HepG2 (cell line): ENCODE data around the gene DNAJC5. TPM values are rescaled to one million over a fixed set of nuclear protein-coding genes. Genes with fewer than 3 reads are reported as not detected.

Source experiments
- ATAC-seq: fragments of 200-7000 bp; cut with Tn5 transposase; 3 replicates; pipeline ENCODE4 v1.9.1; 2020; ENCODE audit warnings: mild to moderate bottlenecking, moderate library complexity
- BruUV-seq: library from RNA; stranded (reverse); fragments of 400-500 nt; replicated peaks from 2 replicates; lab custom pipeline; 2021; lab: Mats Ljungman, UMichigan
- CTCF ChIA-PET: fragments of 300-600 bp; formaldehyde crosslinking; extraction: SDS; loops from one replicate; lab custom pipeline; 2021; ENCODE audit warnings: low total read pairs, inconsistent platforms, low intra/inter-chr PET ratio; lab: Yijun Ruan, JAX
- POLR2A ChIA-PET: fragments of 350-600 bp; sonication (Branson Sonifier 250); formaldehyde crosslinking; loops from one replicate; lab custom pipeline; 2020; ENCODE audit warnings: antibody characterized with exemption, inconsistent platforms; lab: Yijun Ruan, JAX
- DNase-seq: peaks from one replicate; pipeline ENCODE4 v3.0.0-alpha.2; 2015; ENCODE audit warnings: low spot score
- FAIRE-seq: peaks from 3 replicates; lab custom pipeline; 2011; peaks lifted over from hg19 to GRCh38; lab: Jason Lieb, UNC
- H2AFZ ChIP-seq: one replicate; pipeline ENCODE4 v1.6.1; 2011; ENCODE audit warnings: low read length, inconsistent platforms
- H3K27ac ChIP-seq: fragments of 300-600 bp; 3 replicates; pipeline ENCODE4 v1.8.0; 2011; ENCODE audit warnings: mixed run types, mild to moderate bottlenecking, mixed read lengths, low read length, inconsistent platforms; ENCODE audit not compliant: insufficient read depth; ENCODE audit errors: extremely low read length
- H3K27me3 ChIP-seq, 2 experiments: fragments of 200-600 bp in 1 of 2; 2 replicates in 1 of 2; 3 replicates in 1 of 2; pipeline versions ENCODE4 v1.6.0 to v1.8.0; 2011; ENCODE audit warnings: low read length in 2 of 2, mild to moderate bottlenecking in 2 of 2, moderate library complexity in 2 of 2, inconsistent platforms in 1 of 2; ENCODE audit not compliant: insufficient read depth in 2 of 2, control insufficient read depth in 1 of 2
- H3K36me3 ChIP-seq, 2 experiments: fragments of 200-600 bp in 1 of 2; replicated peaks in 1 of 2; 2 replicates in 1 of 2; 3 replicates in 1 of 2; pipeline versions ENCODE4 v1.5.1 to v1.8.0; 2011; ENCODE audit warnings: low read length in 2 of 2, inconsistent platforms in 1 of 2; ENCODE audit not compliant: insufficient read depth in 2 of 2, control insufficient read depth in 1 of 2
- H3K4me1 ChIP-seq: 2 replicates; pipeline ENCODE4 v1.5.1; 2012; ENCODE audit warnings: low read length, inconsistent platforms; ENCODE audit not compliant: insufficient read depth
- H3K4me2 ChIP-seq: 2 replicates; pipeline ENCODE4 v1.6.0; 2011; ENCODE audit warnings: low read depth, low read length, inconsistent platforms
- H3K4me3 ChIP-seq, 3 experiments: fragments of 200-600 bp in 1 of 3; sonication (generic), shearing (Covaris generic) in 1 of 3; replicated peaks in 1 of 3; 2 replicates each; pipeline ENCODE4 v1.5.1; 2011 to 2016; ENCODE audit warnings: low read length in 3 of 3, inconsistent platforms in 2 of 3, low read depth in 2 of 3, mild to moderate bottlenecking in 2 of 3, control low read depth in 1 of 3, mixed read lengths in 1 of 3; ENCODE audit not compliant: insufficient read depth in 1 of 3
- H3K79me2 ChIP-seq: one replicate; pipeline ENCODE4 v1.6.1; 2011; ENCODE audit warnings: low read length, inconsistent platforms; ENCODE audit not compliant: insufficient read depth
- H3K9ac ChIP-seq: 2 replicates; pipeline ENCODE4 v1.6.0; 2011; ENCODE audit warnings: mild to moderate bottlenecking, low read depth, low read length, inconsistent platforms; ENCODE audit not compliant: insufficient read depth
- H3K9me3 ChIP-seq: 2 replicates; pipeline ENCODE4 v1.5.1; 2012; ENCODE audit warnings: mild to moderate bottlenecking, low read length
- H4K20me1 ChIP-seq: 2 replicates; pipeline ENCODE4 v1.6.0; 2011; ENCODE audit warnings: inconsistent platforms, mild to moderate bottlenecking, low read length, moderate library complexity; ENCODE audit not compliant: insufficient read depth
- ARNT2 ChIP-seq: sonication (generic); formaldehyde crosslinking; IDR thresholded peaks from 2 replicates; pipeline ENCODE4 v1.8.0; 2022; ENCODE audit warnings: mild to moderate bottlenecking, low read depth, missing genetic modification reagents, moderate library complexity
- HNF4G ChIP-seq, 2 experiments: sonication (generic) in 1 of 2; formaldehyde crosslinking in 1 of 2; IDR thresholded peaks; 2 replicates each; pipeline versions ENCODE4 v1.4.0 to v1.6.1; 2011 to 2020; ENCODE audit warnings: borderline replicate concordance in 2 of 2, low read depth in 2 of 2, mild to moderate bottlenecking in 2 of 2, low read length in 1 of 2, missing genetic modification reagents in 1 of 2, moderate library complexity in 1 of 2
- KDM4B ChIP-seq: sonication (generic); formaldehyde crosslinking; IDR thresholded peaks from 2 replicates; pipeline ENCODE4 v1.4.0; 2020; ENCODE audit warnings: missing genetic modification reagents
- POGZ ChIP-seq: sonication (generic); formaldehyde crosslinking; IDR thresholded peaks from 2 replicates; pipeline ENCODE4 v1.4.0; 2020; ENCODE audit warnings: mild to moderate bottlenecking, missing genetic modification reagents
- RBFOX2 ChIP-seq: fragments of 200-400 bp; formaldehyde crosslinking; IDR thresholded peaks from 2 replicates; pipeline ENCODE4 v1.6.1; 2017; ENCODE audit warnings: low read depth, mild to moderate bottlenecking, low read length
- ZC3H13 ChIP-seq: sonication (generic); formaldehyde crosslinking; IDR thresholded peaks from 2 replicates; pipeline ENCODE4 v1.8.1; 2023; ENCODE audit warnings: mild to moderate bottlenecking, missing genetic modification reagents, moderate library complexity
- ZFY ChIP-seq: sonication (generic); formaldehyde crosslinking; IDR thresholded peaks from 2 replicates; pipeline ENCODE4 v1.4.0; 2020; ENCODE audit warnings: missing genetic modification reagents
- ZNF292 ChIP-seq: sonication (generic); formaldehyde crosslinking; IDR thresholded peaks from 2 replicates; pipeline ENCODE4 v1.8.1; 2022; ENCODE audit warnings: mild to moderate bottlenecking, low read depth, missing genetic modification reagents, borderline replicate concordance
- ZNF3 ChIP-seq: IDR thresholded peaks from 2 replicates; pipeline ENCODE4 v1.7.0; 2017; ENCODE audit warnings: inconsistent platforms
- ZNF660 ChIP-seq: sonication (generic); formaldehyde crosslinking; IDR thresholded peaks from 2 replicates; pipeline ENCODE4 v1.5.1; 2020; ENCODE audit warnings: mild to moderate bottlenecking, low read depth, missing genetic modification reagents, borderline replicate concordance
- ZNF768 ChIP-seq: sonication (generic); formaldehyde crosslinking; IDR thresholded peaks from 2 replicates; pipeline ENCODE4 v1.4.0; 2020; ENCODE audit warnings: missing genetic modification reagents
- ZNF772 ChIP-seq: sonication (generic); formaldehyde crosslinking; IDR thresholded peaks from 2 replicates; pipeline ENCODE4 v1.5.0; 2020; ENCODE audit warnings: mild to moderate bottlenecking, missing genetic modification reagents
- ZSCAN12 ChIP-seq: sonication (generic); formaldehyde crosslinking; IDR thresholded peaks from 2 replicates; pipeline ENCODE4 v1.9.0; 2021; ENCODE audit warnings: mild to moderate bottlenecking, missing genetic modification reagents
- WGBS: methylation state at CpG from one replicate; pipeline ENCODE4 v1.1.6; 2017; ENCODE audit warnings: low lambda C conversion rate; 5-methylcytosine and 5-hydroxymethylcytosine counted together
- in situ Hi-C: cut with HindIII; loops from 2 replicates; pipeline ENCODE4 v1.10.0; 2017; ENCODE audit warnings: low pct_unique_long_range_greater_than_20kb; ENCODE audit not compliant: extremely low pct_ligation_motif_present
- intact Hi-C: fragments of 100-400 bp; cut with micrococcal nuclease; formaldehyde crosslinking; loops from one replicate; pipeline ENCODE4 v1.10.0; 2022; ENCODE audit not compliant: unreplicated experiment
- polyA plus RNA-seq, 8 experiments: library from polyadenylated mRNA; depleted of rRNA in 3 of 8; stranded (reverse) in 7 of 8; unstranded in 1 of 8; fragments of >200 nt; fragmentation: Illumina TruSeq in 4 of 8; extraction: Trizol in 4 of 8; gene quantifications; 2 replicates each; pipeline versions ENCODE4 v1.2.1 to v1.2.3, GENCODE V29; 2011 to 2016; ENCODE audit warnings: low read depth in 4 of 8, missing spikeins in 1 of 8, mixed read lengths in 1 of 8; ENCODE audit not compliant: insufficient read depth in 1 of 8
- total RNA-seq, 5 experiments: library from RNA; depleted of rRNA; stranded (reverse); fragments of >200 nt; fragmentation: Illumina TruSeq; extraction: Trizol; gene quantifications; 2 replicates each; pipeline ENCODE4 v1.2.3, GENCODE V29; 2016; ENCODE audit warnings: low read depth in 1 of 5
- TF ChIP-seq, protein P1 (sequence below): sonication (generic); formaldehyde crosslinking; IDR thresholded peaks from 2 replicates; pipeline ENCODE4 v1.5.1; 2020; ENCODE audit warnings: missing genetic modification reagents, mild to moderate bottlenecking, borderline replicate concordance
- TF ChIP-seq, protein P2 (sequence below): fragments of 450-650 bp; IDR thresholded peaks from 2 replicates; pipeline ENCODE4 v1.6.1; 2017
- TF ChIP-seq, protein P3 (sequence below): sonication (generic); formaldehyde crosslinking; IDR thresholded peaks from 2 replicates; pipeline ENCODE4 v1.4.0; 2020; ENCODE audit warnings: missing genetic modification reagents

Gene DNAJC5
- total and polyA plus RNA-seq, 2 of the 13 experiments (the other 11 are each of a cell fraction or from before 2014, with no cell fraction given): 42.8 to 64.5 TPM

DNA sequence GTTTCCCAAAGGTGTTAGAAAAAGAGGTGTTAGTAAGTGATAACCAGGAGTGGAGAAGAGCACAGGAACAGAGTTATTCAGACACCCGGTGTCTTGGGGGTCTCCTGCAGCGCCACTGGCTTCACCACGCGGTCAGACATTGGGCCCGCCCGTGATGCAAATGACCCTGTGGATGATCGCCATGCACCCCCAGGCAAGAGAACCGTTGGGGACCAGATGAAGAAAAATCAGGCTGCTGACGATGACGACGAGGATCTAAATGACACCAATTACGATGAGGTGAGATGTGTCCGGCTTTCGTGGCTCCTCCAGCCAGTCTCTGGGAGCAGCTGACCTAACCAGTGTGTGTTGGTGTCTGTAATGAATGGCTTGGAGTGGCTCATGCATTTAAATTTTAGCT is 88.0 kb downstream of the DNAJC5 start:
- no peak for FAIRE-seq
- BruUV-seq: no TSS peak
- Histone ChIP-seq H4K20me1 (peaks cover 3% of the 10 kb centered on the region; the same call in 1 of the 2 replicates), H3K9me3 (no peaks in the 10 kb centered on the region), H3K4me1 (peaks cover 34% of the 10 kb centered on the region), H3K27me3 (no peaks in the 10 kb centered on the region; a peak in 1 of 5 replicates), H2AFZ (no peak overlapping the region), H3K27ac (no peak overlapping the region), H3K4me3 (no peak overlapping the region), H3K9ac (no peak overlapping the region; the same call in 1 of the 2 replicates), H3K4me2 (peak overlapping the region; percentile 99; the same call in 1 of the 2 replicates), H3K36me3 (peaks cover 22 to 50% of the 10 kb centered on the region in 2 experiments), H3K79me2 (peaks cover 27% of the 10 kb centered on the region)
- ChIA-PET POLR2A (interaction anchor here (4.7 kb wide), 1 partner anchor 54 kb away, joined by 41 read pairs; the partner anchor contains the start of gene C20orf204), CTCF (no interaction called here)
- no peak for ATAC-seq
- intact Hi-C loops: no loop called here
- DNase-seq: no peak
- 96% methylated on average over 14 of the region's 14 CpGs for WGBS
- in situ Hi-C loops: loop anchor here (5.0 kb wide), 1 partner anchor 39 kb away; no protein-coding TSS in a partner anchor
- no peak for TF ChIP-seq POGZ (CRISPR knock-in tag)
- peak; percentile 57; the same call in 1 of the 2 replicates for TF ChIP-seq ZNF768 (CRISPR knock-in tag)
- no peak for TF ChIP-seq ZSCAN12 (CRISPR knock-in tag)
- TF ChIP-seq RBFOX2: 0 out of 2 replicates have a peak, but pooled peaks have one; percentile 36
- TF ChIP-seq, protein P1, sequence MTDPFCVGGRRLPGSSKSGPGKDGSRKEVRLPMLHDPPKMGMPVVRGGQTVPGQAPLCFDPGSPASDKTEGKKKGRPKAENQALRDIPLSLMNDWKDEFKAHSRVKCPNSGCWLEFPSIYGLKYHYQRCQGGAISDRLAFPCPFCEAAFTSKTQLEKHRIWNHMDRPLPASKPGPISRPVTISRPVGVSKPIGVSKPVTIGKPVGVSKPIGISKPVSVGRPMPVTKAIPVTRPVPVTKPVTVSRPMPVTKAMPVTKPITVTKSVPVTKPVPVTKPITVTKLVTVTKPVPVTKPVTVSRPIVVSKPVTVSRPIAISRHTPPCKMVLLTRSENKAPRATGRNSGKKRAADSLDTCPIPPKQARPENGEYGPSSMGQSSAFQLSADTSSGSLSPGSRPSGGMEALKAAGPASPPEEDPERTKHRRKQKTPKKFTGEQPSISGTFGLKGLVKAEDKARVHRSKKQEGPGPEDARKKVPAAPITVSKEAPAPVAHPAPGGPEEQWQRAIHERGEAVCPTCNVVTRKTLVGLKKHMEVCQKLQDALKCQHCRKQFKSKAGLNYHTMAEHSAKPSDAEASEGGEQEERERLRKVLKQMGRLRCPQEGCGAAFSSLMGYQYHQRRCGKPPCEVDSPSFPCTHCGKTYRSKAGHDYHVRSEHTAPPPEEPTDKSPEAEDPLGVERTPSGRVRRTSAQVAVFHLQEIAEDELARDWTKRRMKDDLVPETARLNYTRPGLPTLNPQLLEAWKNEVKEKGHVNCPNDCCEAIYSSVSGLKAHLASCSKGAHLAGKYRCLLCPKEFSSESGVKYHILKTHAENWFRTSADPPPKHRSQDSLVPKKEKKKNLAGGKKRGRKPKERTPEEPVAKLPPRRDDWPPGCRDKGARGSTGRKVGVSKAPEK (CRISPR knock-in tag): no peak
- no peak for TF ChIP-seq ZNF660 (CRISPR knock-in tag)
- TF ChIP-seq ZNF292 (CRISPR knock-in tag): no peak
- no peak for TF ChIP-seq ZNF3 (CRISPR knock-in tag)
- TF ChIP-seq, protein P2, sequence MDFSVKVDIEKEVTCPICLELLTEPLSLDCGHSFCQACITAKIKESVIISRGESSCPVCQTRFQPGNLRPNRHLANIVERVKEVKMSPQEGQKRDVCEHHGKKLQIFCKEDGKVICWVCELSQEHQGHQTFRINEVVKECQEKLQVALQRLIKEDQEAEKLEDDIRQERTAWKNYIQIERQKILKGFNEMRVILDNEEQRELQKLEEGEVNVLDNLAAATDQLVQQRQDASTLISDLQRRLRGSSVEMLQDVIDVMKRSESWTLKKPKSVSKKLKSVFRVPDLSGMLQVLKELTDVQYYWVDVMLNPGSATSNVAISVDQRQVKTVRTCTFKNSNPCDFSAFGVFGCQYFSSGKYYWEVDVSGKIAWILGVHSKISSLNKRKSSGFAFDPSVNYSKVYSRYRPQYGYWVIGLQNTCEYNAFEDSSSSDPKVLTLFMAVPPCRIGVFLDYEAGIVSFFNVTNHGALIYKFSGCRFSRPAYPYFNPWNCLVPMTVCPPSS: no peak
- TF ChIP-seq HNF4G (IDR thresholded peaks at IDR 0.05; ENCODE audit: borderline replicate concordance, low read depth, low read length): no peak
- TF ChIP-seq HNF4G (CRISPR knock-in tag; IDR thresholded peaks at IDR 0.05; ENCODE audit: borderline replicate concordance, low read depth): no peak
- TF ChIP-seq, protein P3, sequence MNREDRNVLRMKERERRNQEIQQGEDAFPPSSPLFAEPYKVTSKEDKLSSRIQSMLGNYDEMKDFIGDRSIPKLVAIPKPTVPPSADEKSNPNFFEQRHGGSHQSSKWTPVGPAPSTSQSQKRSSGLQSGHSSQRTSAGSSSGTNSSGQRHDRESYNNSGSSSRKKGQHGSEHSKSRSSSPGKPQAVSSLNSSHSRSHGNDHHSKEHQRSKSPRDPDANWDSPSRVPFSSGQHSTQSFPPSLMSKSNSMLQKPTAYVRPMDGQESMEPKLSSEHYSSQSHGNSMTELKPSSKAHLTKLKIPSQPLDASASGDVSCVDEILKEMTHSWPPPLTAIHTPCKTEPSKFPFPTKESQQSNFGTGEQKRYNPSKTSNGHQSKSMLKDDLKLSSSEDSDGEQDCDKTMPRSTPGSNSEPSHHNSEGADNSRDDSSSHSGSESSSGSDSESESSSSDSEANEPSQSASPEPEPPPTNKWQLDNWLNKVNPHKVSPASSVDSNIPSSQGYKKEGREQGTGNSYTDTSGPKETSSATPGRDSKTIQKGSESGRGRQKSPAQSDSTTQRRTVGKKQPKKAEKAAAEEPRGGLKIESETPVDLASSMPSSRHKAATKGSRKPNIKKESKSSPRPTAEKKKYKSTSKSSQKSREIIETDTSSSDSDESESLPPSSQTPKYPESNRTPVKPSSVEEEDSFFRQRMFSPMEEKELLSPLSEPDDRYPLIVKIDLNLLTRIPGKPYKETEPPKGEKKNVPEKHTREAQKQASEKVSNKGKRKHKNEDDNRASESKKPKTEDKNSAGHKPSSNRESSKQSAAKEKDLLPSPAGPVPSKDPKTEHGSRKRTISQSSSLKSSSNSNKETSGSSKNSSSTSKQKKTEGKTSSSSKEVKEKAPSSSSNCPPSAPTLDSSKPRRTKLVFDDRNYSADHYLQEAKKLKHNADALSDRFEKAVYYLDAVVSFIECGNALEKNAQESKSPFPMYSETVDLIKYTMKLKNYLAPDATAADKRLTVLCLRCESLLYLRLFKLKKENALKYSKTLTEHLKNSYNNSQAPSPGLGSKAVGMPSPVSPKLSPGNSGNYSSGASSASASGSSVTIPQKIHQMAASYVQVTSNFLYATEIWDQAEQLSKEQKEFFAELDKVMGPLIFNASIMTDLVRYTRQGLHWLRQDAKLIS: no peak
- no peak for TF ChIP-seq ZNF772 (CRISPR knock-in tag)
- no peak for TF ChIP-seq ZFY (CRISPR knock-in tag)
- TF ChIP-seq ARNT2 (CRISPR knock-in tag): 0 out of 2 replicates have a peak, but pooled peaks have one; percentile 8
- TF ChIP-seq ZC3H13 (CRISPR knock-in tag): 0 out of 2 replicates have a peak, but pooled peaks have one; percentile 52
- no peak for TF ChIP-seq KDM4B
